Suppressor macrophage (primary cell): ENCODE results near the gene TAS2R19.

Experiments
- DNase-seq, 4 experiments: peaks; one replicate each; pipeline ENCODE4 v3.0.0-alpha.2; 2020 to 2022

TAS2R19 gene

GRCh38 chr12:10989107-10989506 is 33.3 kb downstream of the TAS2R19 start:
- DNase-seq = no peak

GRCh38 chr12:10986812-10987211 is 35.6 kb downstream of the TAS2R19 start, which contains the start of gene TAS2R50:
Gene TAS2R50, minus strand, starts transcription at chr12:10986912. Its CDS starts 52 bp downstream, at chr12:10986860.
- DNase-seq = no peak

- no peak for DNase-seq
Measured at GRCh38 chr12:10982244-10982643, 40.2 kb downstream of the TAS2R19 start.

GRCh38 chr12:10974965-10975364 is 47.5 kb downstream of the TAS2R19 start:
- DNase-seq = no peak
